HG02840 (cell line): ENCODE data around the gene SULT1C2.

ENCODE experiments used
- ATAC-seq: cut with Tn5 transposase; IDR thresholded peaks from one replicate; pipeline ENCODE4 v1.9.1; 2021; ENCODE audit warnings: mild to moderate bottlenecking, moderate library complexity, moderate number of reproducible peaks; ENCODE audit not compliant: unreplicated experiment, low FRiP score

Gene SULT1C2

DNA sequence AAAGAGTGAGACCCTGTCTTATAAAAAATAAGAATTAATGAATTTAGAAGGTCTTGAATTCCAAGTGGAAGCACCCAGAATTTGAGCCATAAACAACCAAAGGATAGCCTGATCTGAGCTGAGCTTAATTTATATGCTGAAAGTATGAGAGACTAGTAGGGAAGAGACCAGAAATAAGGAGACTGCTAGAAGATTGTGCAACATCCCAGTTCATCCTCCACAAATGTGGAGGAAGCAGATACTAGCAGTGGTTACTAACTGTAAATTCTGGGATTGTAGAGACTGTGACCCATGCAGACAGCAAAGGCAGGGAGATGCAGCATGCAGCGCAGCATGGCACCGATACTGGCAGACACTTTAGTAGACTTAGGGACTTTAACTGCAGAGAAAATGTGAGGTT, 1.5 kb upstream of the SULT1C2 start:
- no peak for ATAC-seq

DNA sequence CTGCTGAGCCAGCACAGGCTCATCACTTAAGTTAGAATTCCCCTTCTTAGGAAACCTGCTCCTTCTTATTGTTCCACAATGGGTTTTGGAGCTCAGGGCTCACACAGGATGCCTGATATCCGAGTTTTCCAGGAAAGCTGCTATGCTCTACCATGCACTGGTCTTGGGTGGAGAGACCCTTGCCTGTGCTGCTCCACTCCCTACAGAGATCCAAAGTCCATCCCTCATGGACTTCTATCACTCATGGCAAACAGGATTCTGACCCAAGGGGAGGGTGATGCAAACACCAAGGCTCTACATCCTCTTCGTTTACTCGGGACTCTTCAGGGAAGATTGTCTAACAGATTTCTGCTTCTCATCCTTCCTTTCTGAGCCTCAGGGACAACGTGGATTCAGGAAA, 5.2 kb downstream of the SULT1C2 start:
- ATAC-seq = no peak

DNA sequence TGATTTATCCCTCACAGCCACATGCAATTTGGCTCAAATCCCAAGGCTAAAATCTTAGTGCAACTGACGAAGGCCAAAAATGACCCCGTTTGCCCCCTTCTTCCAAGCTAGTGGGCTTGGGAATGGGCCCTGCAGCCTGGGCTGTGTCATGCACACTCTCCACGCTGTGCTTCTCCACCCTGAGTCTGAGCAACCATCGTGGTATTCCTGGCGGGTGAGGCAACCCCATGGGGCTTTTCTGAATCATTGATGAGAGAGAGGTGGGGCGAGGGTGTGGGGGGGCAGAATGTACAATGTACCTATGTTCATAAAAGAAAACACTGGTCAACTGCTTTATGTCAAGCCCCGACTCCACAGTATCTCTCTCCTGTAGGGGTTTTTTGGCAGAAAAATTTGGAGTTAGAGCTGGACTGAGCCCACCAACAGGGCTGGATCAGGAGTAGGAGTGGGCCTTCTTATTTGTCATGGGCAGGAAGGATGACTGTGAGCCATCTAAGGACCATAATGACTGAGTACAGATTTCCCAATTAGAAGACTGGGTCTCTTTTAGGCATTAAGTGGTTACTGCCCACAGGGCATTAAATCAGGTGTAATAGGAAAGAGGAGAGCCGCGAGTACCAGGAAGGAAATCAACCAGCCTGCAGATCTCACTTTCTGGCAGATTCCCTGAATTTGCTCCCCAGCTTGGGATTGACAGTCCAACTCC, 8.9 kb downstream of the SULT1C2 start:
- no peak for ATAC-seq

DNA sequence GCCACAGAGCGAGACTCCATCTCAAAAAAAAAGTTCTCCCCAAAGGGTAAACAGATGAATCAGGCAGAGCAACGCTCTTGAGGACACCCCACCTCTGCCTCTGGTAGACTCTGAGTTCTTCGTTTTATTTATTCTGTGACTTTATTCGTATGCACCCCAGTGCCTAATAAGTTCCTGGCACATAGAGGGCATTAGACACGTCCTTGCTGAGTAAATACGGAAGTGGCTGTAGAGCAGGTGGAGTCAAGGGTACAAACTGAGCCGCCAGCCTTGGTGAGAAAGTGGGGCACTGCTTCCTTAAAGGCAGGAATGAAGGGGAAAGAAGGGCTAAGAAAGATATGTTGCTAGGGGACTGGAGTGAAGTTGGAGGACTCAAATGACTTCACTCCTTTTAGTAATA, 12.9 kb downstream of the SULT1C2 start:
- ATAC-seq = no peak

DNA sequence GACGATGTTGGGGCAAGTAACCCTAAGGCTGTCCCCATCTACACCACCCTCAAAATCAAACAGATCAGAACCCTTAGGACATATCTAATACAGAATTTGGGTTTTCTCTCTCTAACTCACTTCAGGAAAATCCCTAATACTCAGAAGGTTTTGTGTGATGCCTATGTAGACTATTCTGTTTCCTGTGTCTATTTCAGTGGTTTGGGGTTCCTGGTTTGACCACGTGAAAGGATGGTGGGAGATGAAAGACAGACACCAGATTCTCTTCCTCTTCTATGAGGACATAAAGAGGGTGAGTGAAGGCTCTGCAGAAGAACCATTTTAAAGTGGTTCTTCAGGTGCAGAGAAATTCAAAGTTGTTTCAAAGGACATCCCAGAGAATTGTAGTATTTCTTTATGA, 16.3 kb downstream of the SULT1C2 start:
- no peak for ATAC-seq

DNA sequence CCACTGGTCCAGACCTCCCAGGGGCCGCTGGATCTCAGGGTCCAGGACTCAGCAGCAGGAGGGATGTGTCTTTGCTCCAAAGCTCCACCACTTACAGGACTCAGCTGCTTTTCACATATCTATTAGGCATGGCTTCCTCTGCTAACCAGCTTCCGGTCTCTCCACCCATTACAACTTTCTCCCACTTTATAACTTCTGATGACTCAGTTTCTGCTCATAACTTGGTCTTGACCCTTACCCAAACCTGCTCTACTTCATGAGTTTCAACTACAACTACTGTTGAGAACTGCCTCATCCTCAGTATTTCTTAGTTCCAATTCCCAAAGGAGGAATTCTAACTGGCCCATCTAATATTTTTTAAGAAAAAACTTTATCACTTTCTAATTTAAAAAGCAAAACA, 17.2 kb downstream of the SULT1C2 start:
- no peak for ATAC-seq

DNA sequence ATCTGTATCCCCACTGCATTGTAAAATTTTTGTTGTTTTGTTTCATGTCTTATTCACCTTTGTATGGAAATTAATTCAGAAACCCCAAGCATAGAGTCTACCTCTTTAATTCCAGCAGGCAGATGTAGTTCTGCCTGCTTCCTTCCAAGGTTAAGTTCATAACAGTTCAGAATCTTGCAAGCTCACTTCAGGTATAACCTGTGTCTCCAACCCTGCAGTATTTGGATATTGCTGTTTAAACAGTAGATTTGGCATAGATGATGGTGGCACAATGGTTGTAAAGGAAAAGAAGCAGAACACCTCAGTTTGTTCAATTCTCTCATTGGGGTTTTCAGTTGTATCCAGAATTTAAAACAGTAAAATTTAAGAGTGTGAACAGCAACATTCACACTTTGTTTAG, 21.2 kb downstream of the SULT1C2 start:
- no peak for ATAC-seq

DNA sequence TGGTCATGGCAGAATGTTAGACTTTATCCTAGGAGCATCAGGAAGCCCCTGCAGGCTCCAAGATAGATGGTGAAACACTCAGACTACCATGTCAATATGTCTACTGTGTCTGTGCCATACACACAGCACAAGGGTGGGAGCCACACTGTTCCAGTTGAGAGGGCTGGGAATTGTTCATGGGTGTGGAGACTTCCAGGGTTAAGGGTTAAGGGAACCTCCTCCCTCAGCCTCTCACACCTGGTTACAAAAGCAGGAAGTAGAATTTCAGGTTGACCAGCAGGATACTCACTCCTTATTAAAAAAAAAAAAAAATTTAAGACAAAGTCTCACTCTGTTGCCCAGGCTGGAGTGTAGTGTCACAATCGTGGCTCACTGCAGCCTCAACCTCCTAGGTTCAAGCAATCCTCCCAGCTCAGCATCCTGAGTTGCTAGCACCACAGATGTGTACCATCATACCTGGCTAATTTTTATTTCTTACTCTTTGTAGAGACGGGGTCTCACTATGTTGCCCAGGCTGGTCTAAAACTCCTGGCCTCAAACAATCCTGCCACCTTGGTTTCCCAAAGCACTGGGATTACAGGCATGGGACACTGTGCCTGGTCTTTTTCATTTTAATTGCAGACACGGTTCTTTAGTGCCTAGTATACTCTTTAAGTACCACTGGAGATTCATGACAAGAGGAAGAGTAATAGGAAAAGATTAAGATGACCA, 26.0 kb downstream of the SULT1C2 start:
- no peak for ATAC-seq

DNA sequence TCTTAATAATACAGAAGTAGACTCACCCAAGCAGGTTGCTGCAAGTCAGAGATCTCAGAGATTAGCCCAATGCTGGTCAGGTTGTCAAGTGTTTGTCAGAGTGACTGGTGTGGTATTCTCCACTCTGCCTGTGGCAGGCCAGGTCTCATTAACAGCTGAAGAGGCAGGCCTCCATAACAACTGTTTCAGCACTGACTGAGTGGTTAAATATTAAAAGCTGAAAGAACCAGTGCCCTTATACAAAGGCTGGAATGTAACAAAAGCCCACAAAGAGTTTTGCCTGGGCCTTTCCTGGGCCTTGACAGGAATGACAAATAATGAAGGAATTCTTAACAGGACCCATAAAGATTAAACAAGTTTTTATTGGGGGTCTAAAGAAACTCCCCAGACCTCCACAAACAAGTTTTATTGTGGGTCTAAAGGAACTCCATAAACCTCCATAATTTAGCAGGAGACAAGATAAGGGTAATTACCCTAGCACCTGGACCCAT, 26.8 kb downstream of the SULT1C2 start:
- no peak for ATAC-seq

DNA sequence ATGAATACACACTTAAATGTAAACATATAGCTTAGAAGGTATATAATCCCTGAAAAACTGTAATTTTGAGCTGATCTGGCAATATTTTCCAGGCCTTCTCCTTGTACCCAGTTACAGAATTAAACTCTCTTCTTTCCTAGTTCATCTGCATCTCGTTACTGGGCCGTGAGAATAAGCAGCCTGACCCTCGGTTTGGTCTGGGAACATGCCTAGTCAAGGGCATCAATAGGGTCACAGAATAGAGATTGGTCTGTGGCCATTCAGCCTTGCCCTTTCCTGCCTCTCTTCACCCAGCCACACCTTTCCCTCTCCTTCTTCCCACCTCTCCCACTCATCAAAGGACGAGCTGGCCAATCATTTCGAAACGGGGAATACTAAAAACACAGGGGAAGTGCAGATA, 27.3 kb downstream of the SULT1C2 start:
- no peak for ATAC-seq

DNA sequence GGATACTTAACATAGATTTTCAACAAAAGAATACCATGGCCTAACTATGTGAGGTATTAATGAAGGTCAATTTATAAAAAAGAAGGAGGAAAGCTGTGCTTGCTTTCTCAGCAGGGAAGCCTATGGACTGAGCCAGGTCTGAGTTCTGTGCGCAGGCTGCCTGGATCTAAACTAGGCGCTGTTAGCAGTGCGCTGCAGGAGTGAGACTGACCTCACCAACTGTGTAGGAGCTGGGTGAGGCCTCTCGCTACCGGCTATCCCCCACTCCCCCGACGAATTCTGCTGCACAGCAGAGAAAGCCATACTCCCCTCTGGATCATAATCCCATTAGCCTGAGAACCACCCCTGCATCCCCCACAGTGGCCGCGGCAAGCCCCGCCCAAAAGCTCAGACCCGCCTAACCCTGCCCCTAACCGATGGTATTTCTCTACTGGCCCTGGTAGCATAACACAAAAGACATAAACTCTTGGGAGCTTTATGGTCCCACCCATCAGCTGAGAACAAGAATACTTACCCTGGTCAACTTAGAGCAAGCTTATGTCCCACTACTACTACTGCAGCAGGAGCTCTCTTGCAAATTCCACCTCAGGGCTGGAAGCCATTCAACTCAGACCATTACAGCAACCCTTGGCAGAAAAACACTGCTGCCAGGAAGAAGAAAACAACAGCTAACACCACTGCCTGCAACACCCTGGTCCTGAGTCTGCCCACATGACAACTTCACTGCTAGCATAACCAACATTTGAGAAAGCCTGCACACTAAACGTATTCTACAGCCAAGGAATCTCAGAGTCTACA, 28.0 kb downstream of the SULT1C2 start:
- no peak for ATAC-seq

DNA sequence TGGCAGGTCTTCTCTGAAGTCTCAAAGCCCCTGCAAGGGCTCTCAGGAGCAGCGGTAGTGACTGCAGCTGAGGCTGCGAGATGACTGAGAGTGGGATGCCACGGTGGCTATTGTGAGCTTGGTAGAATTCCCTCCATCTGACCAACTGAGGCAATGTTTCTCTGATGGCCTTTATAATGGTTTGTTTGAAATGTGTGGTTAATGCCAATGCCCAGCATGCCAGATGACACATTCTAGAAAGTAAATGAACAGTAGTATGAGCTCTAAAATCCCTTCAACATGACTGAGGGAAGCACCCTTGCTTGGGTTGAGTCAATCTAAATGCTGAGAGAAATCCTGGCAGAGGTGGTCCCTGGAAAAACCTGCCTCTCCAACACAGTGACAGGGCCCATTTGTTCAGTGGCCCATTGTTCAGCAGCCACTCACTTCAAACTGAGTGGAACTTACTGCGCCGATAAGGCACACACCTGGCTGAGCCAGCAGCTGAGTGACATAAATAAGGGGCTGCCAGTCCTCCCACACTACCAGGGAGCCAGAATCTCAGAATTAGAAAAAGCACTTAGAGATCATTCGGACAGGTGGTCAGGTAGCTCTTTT, 31.7 kb downstream of the SULT1C2 start:
- ATAC-seq = no peak

DNA sequence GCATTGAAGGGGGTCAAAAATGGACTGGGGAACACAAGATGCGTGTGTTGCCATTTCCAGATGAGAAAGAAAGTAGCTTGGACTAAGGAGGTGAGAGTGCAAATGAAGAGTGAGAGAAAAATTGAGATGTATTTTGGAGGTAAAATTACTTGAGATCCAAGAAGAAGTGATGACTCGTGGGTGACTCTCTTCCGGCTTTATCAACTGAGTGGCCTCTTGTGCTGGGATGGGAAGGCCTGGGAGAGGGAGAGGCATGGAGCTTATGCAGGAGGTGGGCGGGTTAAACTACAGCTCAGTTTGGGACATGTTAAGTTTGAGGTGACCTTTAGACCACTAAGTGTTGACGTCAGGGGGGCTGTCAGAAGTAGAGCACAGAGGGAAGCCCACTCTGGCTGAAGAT, 34.9 kb downstream of the SULT1C2 start:
- no peak for ATAC-seq

DNA sequence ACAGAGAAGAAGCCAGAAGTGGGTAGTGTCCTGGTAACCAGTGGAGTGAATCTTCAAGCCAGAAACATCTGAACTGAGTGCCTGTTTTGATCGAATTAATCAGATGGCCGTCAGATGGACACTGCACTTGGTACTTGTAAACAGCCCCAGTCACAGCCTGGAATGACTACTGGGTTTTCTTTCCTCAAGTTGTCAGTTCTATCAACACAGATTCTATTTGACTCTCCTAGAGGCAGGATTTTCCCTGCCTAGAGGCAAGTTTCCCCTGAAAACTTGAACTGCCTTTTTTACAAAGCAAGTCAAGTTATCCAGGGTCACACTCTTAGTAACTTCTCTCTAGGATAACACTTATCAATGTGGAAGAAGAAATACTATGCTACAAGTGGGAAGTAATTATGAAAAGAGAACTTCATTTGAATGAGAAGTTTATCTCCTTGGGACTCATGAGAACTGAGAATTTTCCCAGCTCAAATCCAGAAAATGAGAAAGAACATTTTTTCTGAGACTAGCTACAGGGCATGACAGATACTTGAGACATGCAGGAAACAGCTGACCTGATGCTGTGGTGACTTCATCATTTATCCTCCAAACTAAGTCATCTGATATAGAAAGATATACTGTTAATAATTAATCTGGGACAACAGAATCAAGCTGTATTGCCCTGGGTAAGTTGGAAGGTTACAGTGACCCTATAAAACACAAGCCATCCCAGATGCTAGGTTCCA, 36.0 kb downstream of the SULT1C2 start:
- no peak for ATAC-seq

DNA sequence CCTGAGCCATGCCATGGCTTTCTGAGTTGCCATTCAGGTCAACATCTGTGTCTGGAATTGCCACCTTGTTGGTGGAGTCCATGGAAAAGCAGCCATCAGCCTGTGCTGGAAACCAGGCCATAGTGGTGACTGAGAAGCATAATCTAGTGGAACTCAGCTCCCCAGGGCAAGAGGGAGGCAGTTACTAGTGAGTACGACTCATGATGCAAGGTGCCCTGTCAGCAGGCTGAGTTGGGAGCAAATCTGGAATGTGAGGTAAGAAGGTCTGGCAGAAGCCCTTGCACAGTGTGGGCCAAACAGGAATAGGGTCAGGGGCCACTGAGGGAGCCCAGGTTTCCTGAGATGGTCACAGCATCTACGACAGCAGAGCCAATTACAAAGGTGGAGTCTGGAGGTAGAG, 37.1 kb downstream of the SULT1C2 start:
- no peak for ATAC-seq

DNA sequence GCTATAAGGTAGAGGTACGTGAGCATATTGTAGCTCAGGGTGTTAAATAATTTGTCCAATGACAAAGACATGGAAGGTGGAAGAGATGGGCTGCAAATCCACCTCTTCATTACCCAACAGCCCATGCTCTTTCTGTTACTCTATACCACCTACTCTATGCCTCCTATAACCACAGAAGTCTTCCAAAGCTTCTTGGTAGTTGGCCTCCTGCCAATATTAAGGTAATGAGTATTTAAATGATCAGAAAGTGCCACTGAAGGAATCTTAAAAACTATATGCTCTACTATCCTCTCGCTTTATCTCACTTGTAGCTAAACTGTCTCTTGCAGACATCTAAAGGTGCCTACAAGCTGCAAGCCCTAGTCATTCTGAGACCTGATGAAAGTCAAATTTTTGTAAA, 41.1 kb downstream of the SULT1C2 start:
- no peak for ATAC-seq

DNA sequence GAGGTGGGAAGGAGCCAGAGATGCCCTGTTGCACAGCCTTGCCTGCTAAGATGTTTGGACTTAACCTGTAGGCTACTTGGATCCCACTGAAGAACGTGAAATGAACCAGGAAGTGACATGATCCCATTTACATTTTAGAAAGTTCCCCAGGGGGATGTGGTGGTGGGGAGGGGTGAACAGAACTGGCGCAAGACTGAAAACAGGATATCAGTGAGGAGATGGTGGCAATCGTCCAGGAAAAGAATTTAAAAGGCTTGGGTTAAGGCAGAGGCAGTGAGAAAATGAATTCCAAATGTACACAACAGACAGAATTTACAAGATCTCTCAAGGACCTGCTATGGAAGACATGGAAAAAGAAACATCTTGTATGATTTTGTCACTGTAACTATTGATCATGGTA, 42.3 kb downstream of the SULT1C2 start:
- no peak for ATAC-seq

DNA sequence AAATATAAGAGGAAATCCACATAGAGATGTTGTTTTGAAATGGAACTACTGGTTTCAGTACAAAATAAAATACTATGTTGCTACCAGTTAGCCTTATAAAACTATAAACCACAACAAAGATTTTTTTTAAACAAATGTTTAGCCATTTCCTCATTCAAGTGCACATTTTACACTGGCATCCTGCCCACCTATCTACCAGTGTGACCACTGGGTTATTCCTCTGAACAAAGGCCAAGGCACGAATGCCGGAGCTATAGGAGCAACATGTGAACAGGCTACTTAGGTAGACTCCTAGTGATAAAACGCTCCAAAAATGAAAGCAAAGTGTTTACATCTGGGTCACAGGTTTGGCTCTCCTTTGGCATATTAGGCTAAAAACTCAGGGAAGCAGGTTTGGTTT, 57.3 kb downstream of the SULT1C2 start:
- no peak for ATAC-seq

DNA sequence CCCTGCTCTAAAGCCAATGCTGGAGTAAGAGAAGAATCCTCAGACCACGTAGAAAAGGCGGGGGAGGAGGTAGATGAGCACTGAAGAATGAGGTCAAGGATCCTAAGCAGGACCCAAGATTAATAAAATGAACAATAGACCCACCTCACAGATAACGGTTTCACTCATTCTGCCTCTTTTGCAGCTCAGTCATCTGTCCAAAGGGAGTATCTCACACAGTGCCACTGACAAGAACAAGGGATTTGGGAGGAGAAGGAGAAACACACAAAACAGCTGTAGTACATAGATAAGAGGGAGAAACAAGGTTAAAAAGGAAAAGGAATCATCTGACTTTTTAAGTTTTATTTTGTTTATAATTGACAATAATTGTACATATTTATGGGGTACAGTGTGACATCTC, 58.1 kb downstream of the SULT1C2 start:
- ATAC-seq = no peak

DNA sequence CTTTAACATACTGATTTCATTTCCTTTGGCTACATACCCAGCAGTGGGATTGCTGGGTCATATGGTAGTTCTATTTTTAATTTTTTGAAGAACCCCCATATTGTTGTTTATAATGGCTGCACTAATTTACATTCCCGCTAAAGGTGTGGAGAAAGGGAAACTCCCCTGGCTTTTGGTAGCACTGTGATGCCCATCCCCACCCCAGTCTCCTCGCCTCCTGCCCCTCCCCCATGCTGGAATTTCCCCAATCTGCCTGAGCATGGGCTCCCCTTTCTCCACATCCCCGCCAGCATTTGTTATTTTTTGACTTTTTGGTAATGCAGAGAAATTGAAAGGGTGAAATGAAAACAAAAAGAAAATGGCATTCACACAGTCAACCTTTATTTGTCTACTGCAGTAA, 59.1 kb downstream of the SULT1C2 start:
- no peak for ATAC-seq
